Effector memory CD8-positive, alpha-beta T cell (primary cell): ENCODE results near the gene G6PD.

Experiments used
- ATAC-seq: fragments of 150-1000 bp; cut with Tn5 transposase; replicated peaks from 2 replicates; pipeline ENCODE4 v1.10.0; 2021; ENCODE audit warnings: mild to moderate bottlenecking, moderate library complexity
- DNase-seq, 3 experiments: peaks; one replicate each; pipeline ENCODE4 v3.0.0; 2021
- H3K27ac Mint-ChIP-seq, 2 donors: one replicate each; pipeline ENCODE4 v1.8.0; 2022; ENCODE audit warnings: mild to moderate bottlenecking in 2 of 2, mixed read lengths in 2 of 2, moderate library complexity in 2 of 2
- H3K27me3 Mint-ChIP-seq, 2 donors: one replicate each; pipeline ENCODE4 v1.8.0; 2022; ENCODE audit warnings: mixed read lengths in 2 of 2
- H3K36me3 Mint-ChIP-seq: one replicate; pipeline ENCODE4 v1.8.0; 2022; ENCODE audit warnings: mild to moderate bottlenecking, moderate library complexity, mixed read lengths; ENCODE audit not compliant: insufficient read depth
- H3K4me1 Mint-ChIP-seq, 2 donors: one replicate each; pipeline ENCODE4 v1.8.0; 2022; ENCODE audit warnings: low read depth in 2 of 2, mixed read lengths in 2 of 2
- H3K4me3 Mint-ChIP-seq, 2 donors: one replicate each; pipeline ENCODE4 v1.8.0; 2022; ENCODE audit warnings: mild to moderate bottlenecking in 2 of 2, mixed read lengths in 2 of 2, moderate library complexity in 2 of 2
- H3K9me3 Mint-ChIP-seq, 2 donors: one replicate each; pipeline ENCODE4 v1.8.0; 2022; ENCODE audit warnings: mixed read lengths in 2 of 2

Gene G6PD

GRCh38 chrX:154539077-154539476, 7.6 kb downstream of the G6PD start:
- Mint-ChIP-seq H3K36me3 (peaks cover 37% of the 10 kb centered on the region), H3K27ac (peak overlapping the region in 1 of 2 donors; percentile 16), H3K9me3 (no peaks in the 10 kb centered on the region), H3K27me3 (no peaks in the 10 kb centered on the region), H3K4me1 (peaks cover 15 to 20% of the 10 kb centered on the region in 2 donors), H3K4me3 (no peak overlapping the region)
- DNase-seq = no peak
- ATAC-seq = no peak

- DNase-seq = no peak
- H3K4me3 Mint-ChIP-seq = no peak overlapping the region
- ATAC-seq = no peak
- H3K36me3 Mint-ChIP-seq = peaks cover 31% of the 10 kb centered on the region
- H3K27ac Mint-ChIP-seq = no peak overlapping the region
- H3K27me3 Mint-ChIP-seq = no peaks in the 10 kb centered on the region
- no peaks in the 10 kb centered on the region for H3K9me3 Mint-ChIP-seq
- H3K4me1 Mint-ChIP-seq = peaks cover 0 to 6% of the 10 kb centered on the region in 2 donors
These were observed 10.8 kb downstream of the G6PD start for GRCh38 chrX:154535892-154536291.

- H3K4me3 Mint-ChIP-seq = no peak overlapping the region
- no peaks in the 10 kb centered on the region for H3K27me3 Mint-ChIP-seq
- peaks cover 0 to 6% of the 10 kb centered on the region in 2 donors for H3K4me1 Mint-ChIP-seq
- DNase-seq (peak; percentile 82 to 86 (median 83)), ATAC-seq (peak; percentile 99)
- peak overlapping the region; percentile 88 to 89 for H3K27ac Mint-ChIP-seq
- H3K9me3 Mint-ChIP-seq = no peaks in the 10 kb centered on the region
- H3K36me3 Mint-ChIP-seq = peaks cover 35% of the 10 kb centered on the region
These were observed 11.9 kb downstream of the G6PD start for GRCh38 chrX:154534526-154535322.

GRCh38 chrX:154532690-154533089, 14.0 kb downstream of the G6PD start:
- Mint-ChIP-seq H3K4me3 (no peak overlapping the region), H3K9me3 (no peaks in the 10 kb centered on the region), H3K4me1 (peaks cover 0 to 5% of the 10 kb centered on the region in 2 donors), H3K27me3 (no peaks in the 10 kb centered on the region), H3K36me3 (peaks cover 29% of the 10 kb centered on the region), H3K27ac (no peak overlapping the region)
- ATAC-seq (no peak), DNase-seq (no peak)

- Mint-ChIP-seq H3K27ac (no peak overlapping the region), H3K4me3 (no peak overlapping the region), H3K9me3 (no peaks in the 10 kb centered on the region), H3K27me3 (no peaks in the 10 kb centered on the region), H3K4me1 (peaks cover 4 to 5% of the 10 kb centered on the region in 2 donors), H3K36me3 (peaks cover 29% of the 10 kb centered on the region)
- ATAC-seq (no peak), DNase-seq (no peak)
These were observed 15.0 kb downstream of the G6PD start for GRCh38 chrX:154531626-154532025.

- ATAC-seq = no peak
- H3K9me3 Mint-ChIP-seq = no peaks in the 10 kb centered on the region
- no peak overlapping the region for H3K27ac Mint-ChIP-seq
- H3K4me3 Mint-ChIP-seq = no peak overlapping the region
- H3K36me3 Mint-ChIP-seq = peaks cover 29% of the 10 kb centered on the region
- no peak for DNase-seq
- no peaks in the 10 kb centered on the region for H3K27me3 Mint-ChIP-seq
- H3K4me1 Mint-ChIP-seq = peaks cover 10 to 13% of the 10 kb centered on the region in 2 donors
These were observed 16.4 kb downstream of the G6PD start for GRCh38 chrX:154530286-154530685.

GRCh38 chrX:154529206-154529612, 17.4 kb downstream of the G6PD start:
- H3K4me3 Mint-ChIP-seq = no peak overlapping the region
- no peaks in the 10 kb centered on the region for H3K9me3 Mint-ChIP-seq
- H3K27ac Mint-ChIP-seq = no peak overlapping the region
- peaks cover 21% of the 10 kb centered on the region for H3K36me3 Mint-ChIP-seq
- H3K4me1 Mint-ChIP-seq = peaks cover 6 to 13% of the 10 kb centered on the region in 2 donors
- no peak for ATAC-seq
- DNase-seq = no peak
- no peaks in the 10 kb centered on the region for H3K27me3 Mint-ChIP-seq

GRCh38 chrX:154526901-154527675, 19.6 kb downstream of the G6PD start:
- Mint-ChIP-seq H3K27me3 (no peaks in the 10 kb centered on the region), H3K4me1 (peaks cover 6 to 13% of the 10 kb centered on the region in 2 donors), H3K4me3 (peak overlapping the region in 1 of 2 donors; percentile 15), H3K27ac (no peak overlapping the region), H3K9me3 (no peaks in the 10 kb centered on the region), H3K36me3 (peaks cover 18% of the 10 kb centered on the region)
- DNase-seq (peak; percentile 27 to 31 (median 28)), ATAC-seq (peak; percentile 79)

- Mint-ChIP-seq H3K27ac (peak overlapping the region; percentile 44 to 46), H3K36me3 (peaks cover 14% of the 10 kb centered on the region), H3K27me3 (no peaks in the 10 kb centered on the region), H3K4me3 (peak overlapping the region in 1 of 2 donors; percentile 6), H3K9me3 (no peaks in the 10 kb centered on the region), H3K4me1 (peaks cover 6 to 13% of the 10 kb centered on the region in 2 donors)
- DNase-seq = no peak
- ATAC-seq = no peak
These were observed 20.8 kb downstream of the G6PD start for GRCh38 chrX:154525606-154526490.

- no peak overlapping the region for H3K4me3 Mint-ChIP-seq
These were observed 27.3 kb downstream of the G6PD start for GRCh38 chrX:154519389-154519788.

GRCh38 chrX:154517101-154517781, 29.4 kb downstream of the G6PD start:
- Mint-ChIP-seq H3K36me3 (peaks cover 3% of the 10 kb centered on the region), H3K27me3 (no peaks in the 10 kb centered on the region), H3K27ac (peak overlapping the region in 1 of 2 donors; percentile 86), H3K4me3 (peak overlapping the region; percentile 40 to 82), H3K9me3 (no peaks in the 10 kb centered on the region), H3K4me1 (peaks cover 13% of the 10 kb centered on the region in 2 donors)
- DNase-seq (no peak), ATAC-seq (no peak)

More at GRCh38 chrX:154519389-154519788, 27.3 kb downstream of the G6PD start:
- Mint-ChIP-seq H3K27ac (no peak overlapping the region), H3K36me3 (peaks cover 3% of the 10 kb centered on the region), H3K27me3 (no peaks in the 10 kb centered on the region), H3K9me3 (no peaks in the 10 kb centered on the region), H3K4me1 (peaks cover 7 to 9% of the 10 kb centered on the region in 2 donors)
- DNase-seq (no peak), ATAC-seq (no peak)

GRCh38 chrX:154516656-154517100, 30.0 kb downstream of the G6PD start:
- H3K4me1 Mint-ChIP-seq = peaks cover 13 to 15% of the 10 kb centered on the region in 2 donors
- peak overlapping the region; percentile 82 for H3K4me3 Mint-ChIP-seq
- peaks cover 3% of the 10 kb centered on the region for H3K36me3 Mint-ChIP-seq
- peak overlapping the region; percentile 67 to 86 for H3K27ac Mint-ChIP-seq
- ATAC-seq = peak; percentile 44
- H3K27me3 Mint-ChIP-seq = no peaks in the 10 kb centered on the region
- peak in 2 of 3 experiments; percentile 6 to 12 for DNase-seq
- H3K9me3 Mint-ChIP-seq = no peaks in the 10 kb centered on the region
